Measurements from ENCODE around the gene STPG3.

Gene STPG3

GRCh38 chr9:137227853-137228505 lies 23.1 kb upstream of the STPG3 start:
- no peak for DNase-seq (ENCODE audit: extremely low read depth, low read depth)
- TF ChIP-seq CTCF (IDR thresholded peaks at IDR 0.05; ENCODE audit: low read depth, low read length): no peak

- TF ChIP-seq CTCF (IDR thresholded peaks at IDR 0.05; ENCODE audit: low read depth, low read length): no peak
- no peak for DNase-seq (ENCODE audit: extremely low read depth, low read depth)
These were observed 22.5 kb upstream of the STPG3 start for GRCh38 chr9:137228506-137228967.

- DNase-seq (ENCODE audit: extremely low read depth, low read depth): no peak
- no peak for TF ChIP-seq CTCF (IDR thresholded peaks at IDR 0.05; ENCODE audit: low read depth, low read length)
These were observed 21.9 kb upstream of the STPG3 start for GRCh38 chr9:137228968-137229896.

GRCh38 chr9:137229903-137230704 lies 21.0 kb upstream of the STPG3 start:
- no peak for DNase-seq (ENCODE audit: extremely low read depth, low read depth)
- TF ChIP-seq CTCF (IDR thresholded peaks at IDR 0.05; ENCODE audit: low read depth, low read length): no peak

- no peak for DNase-seq (ENCODE audit: extremely low read depth, low read depth)
- no peak for TF ChIP-seq CTCF (IDR thresholded peaks at IDR 0.05; ENCODE audit: low read depth, low read length)
These were observed 20.2 kb upstream of the STPG3 start, which contains the start of gene SLC34A3 for GRCh38 chr9:137230705-137231371. Gene SLC34A3, plus strand, starts transcription at chr9:137230901. Its CDS starts 802 bp downstream, at chr9:137231703.

- TF ChIP-seq CTCF (IDR thresholded peaks at IDR 0.05; ENCODE audit: low read depth, low read length): no peak
These were observed 19.6 kb upstream of the STPG3 start for GRCh38 chr9:137231372-137232039.

More at GRCh38 chr9:137231372-137232039, 19.6 kb upstream of the STPG3 start:
- DNase-seq (ENCODE audit: extremely low read depth, low read depth): no peak

Data from AG09319 (cell line).